GM12892 (cell line): ENCODE results near the gene KIF4B.

ENCODE experiments used
- POLR2A ChIP-seq: IDR thresholded peaks from 2 replicates; pipeline ENCODE4 v1.6.1; 2011; ENCODE audit warnings: low read depth, low read length, control low read depth
- POLR2AphosphoS5 ChIP-seq: IDR thresholded peaks from 2 replicates; pipeline ENCODE4 v1.6.1; 2011; ENCODE audit warnings: low read depth, low read length, control low read depth
- TAF1 ChIP-seq: IDR thresholded peaks from 2 replicates; pipeline ENCODE4 v1.6.1; 2011; ENCODE audit warnings: low read depth, mild to moderate bottlenecking, control low read depth, low read length, borderline replicate concordance

GRCh38 chr5:155017610-155018009 lies 4.1 kb downstream of the KIF4B start:
- TF ChIP-seq POLR2A (no peak), TAF1 (no peak), POLR2AphosphoS5 (no peak)
